Measurements from ENCODE around the gene TMEM11.

Gene TMEM11

GRCh38 chr17:21152731-21153130 is 61.2 kb downstream of the TMEM11 start:
- DNase-seq = no peak

DNA sequence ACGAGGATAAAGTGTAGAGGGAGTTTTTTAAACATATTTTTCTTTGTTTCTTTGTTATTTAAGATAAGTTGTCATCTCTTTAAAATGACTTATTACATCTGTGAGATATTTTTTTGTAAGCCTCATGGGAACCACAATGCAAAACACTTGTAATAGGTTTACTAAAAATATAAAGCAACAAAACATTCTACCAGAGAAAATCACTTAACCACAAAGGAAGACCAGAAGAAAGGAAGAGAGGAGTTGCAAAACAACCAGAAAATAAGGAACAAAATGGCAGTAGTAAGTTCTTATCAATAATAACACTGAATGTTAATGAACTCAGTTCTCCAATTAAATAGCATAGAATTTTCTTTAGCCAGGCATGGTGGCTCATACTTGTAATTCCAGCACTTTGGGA is 64.3 kb downstream of the TMEM11 start:
- DNase-seq = no peak

Measured in activated naive CD4-positive, alpha-beta T cell treated with Interleukin-2 at 50 U/mL for 16 hours (primary cell).